ENCODE results near the gene SGSM1.

The SGSM1 gene

DNA sequence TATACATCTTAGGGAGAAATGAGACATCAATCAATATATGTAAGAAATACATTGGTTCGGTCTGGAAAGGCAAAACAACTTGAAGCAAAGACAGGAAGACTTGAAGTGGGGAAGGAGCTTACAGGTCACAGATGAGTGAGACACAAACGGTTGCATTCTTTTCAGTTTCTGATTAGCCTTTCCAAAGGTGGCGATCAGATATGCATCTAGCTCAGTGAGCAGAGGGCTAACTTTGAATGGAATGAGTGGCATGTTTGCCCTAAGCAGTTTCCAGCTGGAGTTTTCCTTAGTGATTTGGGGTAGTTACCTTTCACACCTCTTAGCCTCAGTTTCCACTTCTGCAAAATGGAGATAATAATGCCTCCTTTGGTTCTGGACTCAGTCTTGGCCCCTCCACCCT lies 124.7 kb downstream of the SGSM1 start:
- Histone ChIP-seq H3K4me1 (ENCODE audit: control insufficient read depth in 1 of 2, insufficient read depth in 2 of 2, low read length in 2 of 2) (no peaks in the 10 kb centered on the region), H3K9me3 (ENCODE audit: control insufficient read depth in 1 of 2, low read length in 2 of 2) (no peaks in the 10 kb centered on the region), H3K9ac (ENCODE audit: low read depth in 1 of 2, low read length in 2 of 2) (no peak overlapping the region), H3K4me3 (ENCODE audit: low read depth in 1 of 2, low read length in 2 of 2) (no peak overlapping the region), H3K36me3 (ENCODE audit: control insufficient read depth in 1 of 2, insufficient read depth in 2 of 2, low read length in 2 of 2) (no peaks in the 10 kb centered on the region), H3K27ac (ENCODE audit: low read depth, low read length) (no peak overlapping the region), H3K27me3 (ENCODE audit: control insufficient read depth in 1 of 2, insufficient read depth in 2 of 2, low read length in 2 of 2) (no peaks in the 10 kb centered on the region)

GRCh38 chr22:24935771-24936483 lies 129.9 kb downstream of the SGSM1 start:
- Histone ChIP-seq H3K27me3 (ENCODE audit: control insufficient read depth in 1 of 2, insufficient read depth in 2 of 2, low read length in 2 of 2) (no peaks in the 10 kb centered on the region), H3K27ac (ENCODE audit: low read depth, low read length) (no peak overlapping the region), H3K9ac (ENCODE audit: low read depth in 1 of 2, low read length in 2 of 2) (no peak overlapping the region)

GRCh38 chr22:24937114-24937513 lies 131.1 kb downstream of the SGSM1 start:
- no peaks in the 10 kb centered on the region for H3K9me3 ChIP-seq (ENCODE audit: control insufficient read depth in 1 of 2, low read length in 2 of 2)
- no peaks in the 10 kb centered on the region for H3K27me3 ChIP-seq (ENCODE audit: control insufficient read depth in 1 of 2, insufficient read depth in 2 of 2, low read length in 2 of 2)
- no peak overlapping the region for H3K9ac ChIP-seq (ENCODE audit: low read depth in 1 of 2, low read length in 2 of 2)
- no peak overlapping the region for H3K27ac ChIP-seq (ENCODE audit: low read depth, low read length)
- no peak overlapping the region for H3K4me3 ChIP-seq (ENCODE audit: low read depth in 1 of 2, low read length in 2 of 2)
- H3K4me1 ChIP-seq (ENCODE audit: control insufficient read depth in 1 of 2, insufficient read depth in 2 of 2, low read length in 2 of 2), result no peaks in the 10 kb centered on the region
- H3K36me3 ChIP-seq (ENCODE audit: control insufficient read depth in 1 of 2, insufficient read depth in 2 of 2, low read length in 2 of 2), result no peaks in the 10 kb centered on the region

More at GRCh38 chr22:24935771-24936483, 129.9 kb downstream of the SGSM1 start:
- H3K4me1 ChIP-seq (ENCODE audit: control insufficient read depth in 1 of 2, insufficient read depth in 2 of 2, low read length in 2 of 2), result no peaks in the 10 kb centered on the region
- no peaks in the 10 kb centered on the region for H3K36me3 ChIP-seq (ENCODE audit: control insufficient read depth in 1 of 2, insufficient read depth in 2 of 2, low read length in 2 of 2)
- H3K4me3 ChIP-seq (ENCODE audit: low read depth in 1 of 2, low read length in 2 of 2), result no peak overlapping the region
- no peaks in the 10 kb centered on the region for H3K9me3 ChIP-seq (ENCODE audit: control insufficient read depth in 1 of 2, low read length in 2 of 2)

DNA sequence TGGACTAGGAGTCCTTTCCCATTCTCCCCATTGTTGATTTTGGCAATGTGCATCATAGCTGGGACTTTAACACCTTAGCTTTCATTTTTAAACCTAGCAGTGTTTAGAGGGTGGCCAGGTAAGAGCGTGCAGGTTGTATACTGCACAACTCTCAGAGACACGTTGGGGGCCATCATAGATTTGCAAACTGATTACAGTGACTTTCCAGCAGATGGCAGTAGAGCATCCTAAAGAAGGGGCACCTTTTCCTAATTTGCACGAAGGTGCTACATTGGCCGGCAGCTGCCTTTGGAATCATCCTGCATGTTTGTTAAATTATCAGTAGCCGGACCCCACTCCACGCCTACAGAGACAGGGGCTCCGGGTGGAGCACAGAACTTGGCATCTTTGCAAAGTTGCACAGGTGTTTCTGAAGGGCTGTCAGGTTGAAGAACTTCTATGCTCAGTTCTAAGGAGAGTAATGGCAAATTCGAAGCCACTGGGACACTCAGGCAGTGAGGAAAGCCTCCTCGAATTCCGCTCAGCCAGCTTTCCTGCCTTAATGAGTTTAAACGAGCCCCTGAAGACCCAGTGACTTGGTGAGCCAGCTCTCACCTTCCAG lies 132.8 kb downstream of the SGSM1 start:
- Histone ChIP-seq H3K4me3 (ENCODE audit: low read depth in 1 of 2, low read length in 2 of 2) (no peak overlapping the region), H3K36me3 (ENCODE audit: control insufficient read depth in 1 of 2, insufficient read depth in 2 of 2, low read length in 2 of 2) (no peaks in the 10 kb centered on the region), H3K27ac (ENCODE audit: low read depth, low read length) (no peak overlapping the region), H3K9me3 (ENCODE audit: control insufficient read depth in 1 of 2, low read length in 2 of 2) (no peaks in the 10 kb centered on the region), H3K4me1 (ENCODE audit: control insufficient read depth in 1 of 2, insufficient read depth in 2 of 2, low read length in 2 of 2) (no peaks in the 10 kb centered on the region), H3K9ac (ENCODE audit: low read depth in 1 of 2, low read length in 2 of 2) (no peak overlapping the region), H3K27me3 (ENCODE audit: control insufficient read depth in 1 of 2, insufficient read depth in 2 of 2, low read length in 2 of 2) (no peaks in the 10 kb centered on the region)

DNA sequence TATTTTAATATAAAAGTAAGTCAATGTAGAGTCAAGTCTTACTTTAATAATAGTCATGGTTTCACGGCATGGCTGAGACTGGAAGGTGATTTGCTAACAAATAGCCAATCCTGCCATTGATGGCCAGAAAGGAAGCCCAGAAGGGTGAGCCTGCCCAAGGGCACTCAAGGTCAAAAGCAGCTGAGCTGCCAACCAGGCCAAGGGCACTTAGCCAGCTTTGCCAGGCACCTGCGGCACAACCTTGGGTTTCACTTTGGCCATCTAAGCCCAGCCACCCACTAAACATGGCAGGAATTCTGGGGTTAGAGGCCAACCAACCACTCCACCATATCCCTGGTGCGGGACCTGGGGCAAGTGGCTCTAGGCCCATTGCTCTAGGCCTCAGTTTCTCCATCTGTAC lies 136.3 kb downstream of the SGSM1 start:
- no peak overlapping the region for H3K27ac ChIP-seq (ENCODE audit: low read depth, low read length)
- H3K9me3 ChIP-seq (ENCODE audit: control insufficient read depth in 1 of 2, low read length in 2 of 2), result no peaks in the 10 kb centered on the region
- no peak overlapping the region for H3K4me3 ChIP-seq (ENCODE audit: low read depth in 1 of 2, low read length in 2 of 2)
- no peaks in the 10 kb centered on the region for H3K36me3 ChIP-seq (ENCODE audit: control insufficient read depth in 1 of 2, insufficient read depth in 2 of 2, low read length in 2 of 2)
- H3K4me1 ChIP-seq (ENCODE audit: control insufficient read depth in 1 of 2, insufficient read depth in 2 of 2, low read length in 2 of 2), result peaks cover 0 to 6% of the 10 kb centered on the region in 2 donors
- H3K27me3 ChIP-seq (ENCODE audit: control insufficient read depth in 1 of 2, insufficient read depth in 2 of 2, low read length in 2 of 2), result no peaks in the 10 kb centered on the region
- no peak overlapping the region for H3K9ac ChIP-seq (ENCODE audit: low read depth in 1 of 2, low read length in 2 of 2)

DNA sequence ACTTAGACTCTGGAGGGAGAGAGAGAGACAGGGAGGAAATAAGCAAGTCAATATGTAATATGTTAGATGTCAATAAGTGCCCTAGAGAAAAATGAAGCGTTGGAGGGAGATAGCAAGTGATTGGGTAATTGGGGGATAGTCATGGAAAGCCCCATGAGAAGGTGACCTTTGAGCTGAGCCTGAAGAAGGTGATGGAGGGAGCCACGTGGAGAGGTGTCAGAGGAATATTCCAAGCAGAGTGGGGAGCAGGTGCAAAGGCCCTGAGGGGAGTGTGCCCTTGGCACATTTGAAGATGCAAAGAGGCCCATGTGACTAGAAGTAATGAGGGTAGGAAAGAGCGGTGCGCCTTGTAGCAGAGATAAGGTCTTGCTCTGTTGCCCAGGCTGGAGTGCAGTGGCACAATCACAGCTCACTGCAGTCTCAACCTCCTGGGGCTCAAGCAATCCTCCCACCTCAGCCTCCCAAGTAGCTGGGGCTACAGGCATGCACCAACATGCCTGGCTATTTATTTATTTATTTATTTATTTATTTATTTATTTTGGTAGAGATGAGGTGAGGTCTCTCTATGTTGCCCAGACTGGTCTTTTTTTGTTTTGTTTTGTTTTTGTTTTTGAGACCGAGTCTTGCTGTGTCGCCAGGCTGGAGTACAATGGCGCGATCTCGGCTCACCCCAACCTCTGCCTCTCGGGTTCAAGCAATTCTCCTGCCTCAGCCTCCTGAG lies 138.4 kb downstream of the SGSM1 start:
- peaks cover 0 to 6% of the 10 kb centered on the region in 2 donors for H3K4me1 ChIP-seq (ENCODE audit: control insufficient read depth in 1 of 2, insufficient read depth in 2 of 2, low read length in 2 of 2)
- H3K9me3 ChIP-seq (ENCODE audit: control insufficient read depth in 1 of 2, low read length in 2 of 2), result no peaks in the 10 kb centered on the region
- no peaks in the 10 kb centered on the region for H3K27me3 ChIP-seq (ENCODE audit: control insufficient read depth in 1 of 2, insufficient read depth in 2 of 2, low read length in 2 of 2)
- H3K36me3 ChIP-seq (ENCODE audit: control insufficient read depth in 1 of 2, insufficient read depth in 2 of 2, low read length in 2 of 2), result no peaks in the 10 kb centered on the region
- H3K9ac ChIP-seq (ENCODE audit: low read depth in 1 of 2, low read length in 2 of 2), result no peak overlapping the region
- no peak overlapping the region for H3K27ac ChIP-seq (ENCODE audit: low read depth, low read length)
- H3K4me3 ChIP-seq (ENCODE audit: low read depth in 1 of 2, low read length in 2 of 2), result no peak overlapping the region

DNA sequence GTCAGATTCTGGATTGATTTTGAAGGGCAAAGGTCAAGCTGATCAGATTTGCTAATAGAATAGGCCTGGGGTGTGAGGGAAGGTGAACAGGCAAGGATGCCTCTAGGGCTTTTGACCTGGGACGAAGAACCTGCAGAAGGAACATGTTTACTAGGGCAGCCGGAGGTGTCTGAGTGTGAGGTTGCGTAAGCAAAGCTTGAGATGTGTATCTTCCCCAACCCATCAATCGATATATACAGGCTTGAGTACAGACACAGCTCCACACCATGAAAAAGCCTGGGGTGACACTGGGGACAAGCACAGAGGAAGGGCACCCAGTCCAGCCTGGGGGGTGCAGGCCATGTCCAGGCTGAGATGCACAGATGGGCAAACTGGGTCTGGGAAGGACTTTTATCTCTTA lies 139.4 kb downstream of the SGSM1 start:
- no peaks in the 10 kb centered on the region for H3K36me3 ChIP-seq (ENCODE audit: control insufficient read depth in 1 of 2, insufficient read depth in 2 of 2, low read length in 2 of 2)
- H3K4me1 ChIP-seq (ENCODE audit: control insufficient read depth in 1 of 2, insufficient read depth in 2 of 2, low read length in 2 of 2), result peaks cover 0 to 6% of the 10 kb centered on the region in 2 donors
- no peak overlapping the region for H3K4me3 ChIP-seq (ENCODE audit: low read depth in 1 of 2, low read length in 2 of 2)
- no peaks in the 10 kb centered on the region for H3K9me3 ChIP-seq (ENCODE audit: control insufficient read depth in 1 of 2, low read length in 2 of 2)
- H3K27ac ChIP-seq (ENCODE audit: low read depth, low read length), result no peak overlapping the region
- no peaks in the 10 kb centered on the region for H3K27me3 ChIP-seq (ENCODE audit: control insufficient read depth in 1 of 2, insufficient read depth in 2 of 2, low read length in 2 of 2)
- H3K9ac ChIP-seq (ENCODE audit: low read depth in 1 of 2, low read length in 2 of 2), result no peak overlapping the region

- Histone ChIP-seq H3K4me1 (ENCODE audit: control insufficient read depth in 1 of 2, insufficient read depth in 2 of 2, low read length in 2 of 2) (peaks cover 0 to 6% of the 10 kb centered on the region in 2 donors), H3K27ac (ENCODE audit: low read depth, low read length) (no peak overlapping the region), H3K36me3 (ENCODE audit: control insufficient read depth in 1 of 2, insufficient read depth in 2 of 2, low read length in 2 of 2) (no peaks in the 10 kb centered on the region), H3K9me3 (ENCODE audit: control insufficient read depth in 1 of 2, low read length in 2 of 2) (no peaks in the 10 kb centered on the region), H3K9ac (ENCODE audit: low read depth in 1 of 2, low read length in 2 of 2) (no peak overlapping the region), H3K4me3 (ENCODE audit: low read depth in 1 of 2, low read length in 2 of 2) (no peak overlapping the region), H3K27me3 (ENCODE audit: control insufficient read depth in 1 of 2, insufficient read depth in 2 of 2, low read length in 2 of 2) (peaks cover 0 to 3% of the 10 kb centered on the region in 2 donors)
Measured at GRCh38 chr22:24947383-24947782, 141.4 kb downstream of the SGSM1 start.

GRCh38 chr22:24947881-24948280 lies 141.9 kb downstream of the SGSM1 start:
- H3K27ac ChIP-seq (ENCODE audit: low read depth, low read length), result no peak overlapping the region
- H3K9ac ChIP-seq (ENCODE audit: low read depth in 1 of 2, low read length in 2 of 2), result no peak overlapping the region
- H3K4me1 ChIP-seq (ENCODE audit: control insufficient read depth in 1 of 2, insufficient read depth in 2 of 2, low read length in 2 of 2), result peaks cover 0 to 6% of the 10 kb centered on the region in 2 donors
- peaks cover 0 to 3% of the 10 kb centered on the region in 2 donors for H3K27me3 ChIP-seq (ENCODE audit: control insufficient read depth in 1 of 2, insufficient read depth in 2 of 2, low read length in 2 of 2)
- H3K4me3 ChIP-seq (ENCODE audit: low read depth in 1 of 2, low read length in 2 of 2), result no peak overlapping the region
- no peaks in the 10 kb centered on the region for H3K9me3 ChIP-seq (ENCODE audit: control insufficient read depth in 1 of 2, low read length in 2 of 2)
- H3K36me3 ChIP-seq (ENCODE audit: control insufficient read depth in 1 of 2, insufficient read depth in 2 of 2, low read length in 2 of 2), result no peaks in the 10 kb centered on the region
